HG02840 (cell line): ENCODE data around the gene CENPO.

Source experiments
- ATAC-seq: cut with Tn5 transposase; IDR thresholded peaks from one replicate; pipeline ENCODE4 v1.9.1; 2021; ENCODE audit warnings: mild to moderate bottlenecking, moderate library complexity, moderate number of reproducible peaks; ENCODE audit not compliant: unreplicated experiment, low FRiP score

The CENPO gene, protein sequence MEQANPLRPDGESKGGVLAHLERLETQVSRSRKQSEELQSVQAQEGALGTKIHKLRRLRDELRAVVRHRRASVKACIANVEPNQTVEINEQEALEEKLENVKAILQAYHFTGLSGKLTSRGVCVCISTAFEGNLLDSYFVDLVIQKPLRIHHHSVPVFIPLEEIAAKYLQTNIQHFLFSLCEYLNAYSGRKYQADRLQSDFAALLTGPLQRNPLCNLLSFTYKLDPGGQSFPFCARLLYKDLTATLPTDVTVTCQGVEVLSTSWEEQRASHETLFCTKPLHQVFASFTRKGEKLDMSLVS

GRCh38 chr2:24792874-24793760 is at the start of gene CENPO, which contains the start of gene PTRHD1:
CENPO (plus strand) TSS chr2:24793425; CDS start chr2:24793920, 495 bp downstream.
PTRHD1 (minus strand) TSS chr2:24793391; CDS start chr2:24793377, 14 bp downstream.
- peak; percentile 97 for ATAC-seq

- ATAC-seq, result no peak
Measured at GRCh38 chr2:24743924-24744323, 49.3 kb upstream of the CENPO start.

- ATAC-seq, result no peak
Measured at GRCh38 chr2:24744356-24744755, 48.9 kb upstream of the CENPO start.

DNA sequence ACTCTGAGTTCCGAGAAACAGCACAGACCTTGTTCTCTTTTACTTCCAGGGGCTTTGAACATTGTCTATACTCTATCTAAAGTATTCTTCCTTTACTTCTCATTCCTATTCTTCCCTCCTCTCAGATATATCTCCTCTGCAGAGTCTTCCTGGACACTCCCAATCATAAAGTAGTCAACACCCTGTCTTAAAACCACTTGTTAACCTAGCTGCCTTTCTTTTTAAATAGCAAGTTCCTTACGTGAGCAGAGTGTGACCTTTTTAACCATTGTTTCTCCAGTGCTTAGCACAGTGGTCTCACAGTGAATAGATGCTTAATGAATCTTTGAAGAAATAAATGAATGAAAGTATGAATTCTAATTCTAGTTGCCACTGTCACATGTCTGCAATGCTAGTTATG is 47.4 kb upstream of the CENPO start:
- ATAC-seq, result no peak

GRCh38 chr2:24747299-24747698 is 45.9 kb upstream of the CENPO start:
- no peak for ATAC-seq

DNA sequence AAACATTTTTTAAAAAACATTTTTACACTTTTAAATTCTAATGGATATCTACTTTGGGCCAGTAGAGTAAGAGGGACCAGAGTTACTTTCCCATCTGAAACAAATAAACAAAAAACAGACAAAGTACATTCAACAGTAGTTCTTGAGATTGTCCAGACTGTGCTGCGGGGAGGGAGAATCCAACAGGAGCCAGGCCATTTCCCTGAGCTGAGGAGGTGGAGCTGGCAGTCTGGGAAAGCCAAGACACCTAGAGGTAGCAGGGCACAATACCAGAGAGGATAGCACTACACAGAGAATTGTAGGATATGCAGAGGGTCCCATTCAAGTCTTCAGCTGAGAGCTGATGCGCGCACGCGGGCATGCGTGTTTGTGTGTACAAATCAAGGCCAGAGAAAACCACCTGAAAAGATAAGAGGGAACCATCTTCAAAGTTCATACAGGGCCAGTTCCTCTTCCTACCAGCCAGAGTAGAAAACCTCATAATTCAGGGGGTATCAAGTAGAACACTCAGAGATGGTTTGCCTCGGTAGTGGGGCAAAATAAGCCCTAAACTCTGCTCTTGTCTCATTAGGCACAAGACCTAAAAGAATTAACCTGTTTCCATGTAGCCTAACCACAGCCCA is 44.0 kb upstream of the CENPO start:
- ATAC-seq, result no peak

GRCh38 chr2:24754985-24755705 is 38.1 kb upstream of the CENPO start:
- ATAC-seq, result no peak

GRCh38 chr2:24756789-24757188 is 36.4 kb upstream of the CENPO start:
- ATAC-seq, result no peak

DNA sequence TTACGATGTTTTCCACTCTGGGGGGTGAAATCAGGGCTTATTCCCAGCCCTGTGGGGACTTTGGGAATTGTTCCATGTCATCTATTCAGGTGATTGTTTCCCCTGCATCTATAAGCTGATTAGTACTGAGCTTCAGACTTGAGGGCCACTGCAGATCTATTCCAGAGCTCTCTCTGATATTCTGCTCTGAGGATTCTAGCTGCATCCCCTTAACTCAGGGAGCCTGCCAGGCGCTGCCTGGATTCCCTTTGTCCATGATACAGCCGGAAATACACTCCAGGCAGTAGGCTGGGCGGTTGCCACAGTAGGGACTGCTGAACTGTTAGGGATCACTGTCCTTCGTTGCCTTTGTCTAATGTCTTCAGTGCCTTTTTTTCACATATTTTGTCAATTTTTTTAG is 31.4 kb upstream of the CENPO start:
- no peak for ATAC-seq

- ATAC-seq, result no peak
Measured at GRCh38 chr2:24762518-24762917, 30.7 kb upstream of the CENPO start.

DNA sequence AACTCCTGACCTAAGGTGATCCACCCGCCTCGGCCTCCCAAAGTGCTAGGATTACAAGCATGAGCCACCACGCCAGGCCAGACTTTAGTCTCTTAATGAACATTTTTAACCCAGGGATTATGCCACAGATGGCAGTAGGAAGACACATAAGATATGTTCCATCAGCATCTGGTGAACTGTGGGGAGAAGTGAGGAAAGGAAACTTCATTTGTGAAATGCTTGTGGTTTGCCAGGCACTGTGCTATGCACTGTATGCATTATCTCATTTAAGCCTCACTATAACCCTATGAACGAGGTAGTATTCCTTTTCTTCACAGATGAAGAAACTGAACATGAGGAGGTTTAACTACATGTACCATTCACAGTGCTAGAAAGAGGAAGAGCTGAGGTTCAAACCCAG is 29.4 kb upstream of the CENPO start:
- ATAC-seq, result no peak

DNA sequence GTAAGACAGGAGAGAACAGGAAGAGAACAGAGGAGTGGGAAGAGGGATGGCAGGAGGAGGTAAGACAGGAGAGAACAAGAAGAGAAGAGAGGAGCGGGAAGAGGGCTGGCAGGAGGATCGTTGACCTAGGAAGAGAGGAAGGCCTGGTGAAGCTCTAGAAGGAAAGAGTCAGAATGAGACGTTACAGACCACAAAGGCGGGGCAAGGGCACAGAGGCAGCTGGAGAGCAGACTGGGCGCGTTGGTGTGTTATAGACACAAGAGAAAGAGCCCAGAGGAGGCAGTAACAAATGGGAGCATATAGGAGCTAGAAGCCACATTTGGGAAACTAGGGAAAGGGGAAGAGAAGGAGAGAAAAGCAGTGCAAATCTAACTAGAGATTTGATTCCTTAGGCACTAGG is 26.6 kb upstream of the CENPO start:
- ATAC-seq, result no peak

DNA sequence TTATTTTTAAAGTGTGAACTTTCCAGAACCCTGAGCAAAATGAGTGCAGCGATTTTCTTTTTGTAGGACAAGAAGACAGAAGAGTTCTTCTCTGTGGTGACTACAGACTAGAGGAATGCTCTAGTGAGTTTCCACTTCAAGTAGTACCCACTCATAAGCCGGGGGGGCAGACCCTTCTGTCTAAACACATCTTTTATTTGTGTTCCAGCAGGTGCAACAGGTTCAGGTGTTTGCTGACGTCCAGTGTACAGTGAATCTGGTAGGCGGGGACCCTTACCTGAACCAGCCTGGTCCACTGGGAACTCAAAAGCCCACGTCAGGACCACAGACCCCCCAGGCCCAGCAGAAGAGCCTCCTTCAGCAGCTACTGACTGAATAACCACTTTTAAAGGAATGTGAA is 25.2 kb upstream of the CENPO start:
- ATAC-seq, result no peak

GRCh38 chr2:24768601-24769000 is 24.6 kb upstream of the CENPO start:
- no peak for ATAC-seq

- ATAC-seq, result no peak
Measured at GRCh38 chr2:24771061-24771460, 22.2 kb upstream of the CENPO start.

DNA sequence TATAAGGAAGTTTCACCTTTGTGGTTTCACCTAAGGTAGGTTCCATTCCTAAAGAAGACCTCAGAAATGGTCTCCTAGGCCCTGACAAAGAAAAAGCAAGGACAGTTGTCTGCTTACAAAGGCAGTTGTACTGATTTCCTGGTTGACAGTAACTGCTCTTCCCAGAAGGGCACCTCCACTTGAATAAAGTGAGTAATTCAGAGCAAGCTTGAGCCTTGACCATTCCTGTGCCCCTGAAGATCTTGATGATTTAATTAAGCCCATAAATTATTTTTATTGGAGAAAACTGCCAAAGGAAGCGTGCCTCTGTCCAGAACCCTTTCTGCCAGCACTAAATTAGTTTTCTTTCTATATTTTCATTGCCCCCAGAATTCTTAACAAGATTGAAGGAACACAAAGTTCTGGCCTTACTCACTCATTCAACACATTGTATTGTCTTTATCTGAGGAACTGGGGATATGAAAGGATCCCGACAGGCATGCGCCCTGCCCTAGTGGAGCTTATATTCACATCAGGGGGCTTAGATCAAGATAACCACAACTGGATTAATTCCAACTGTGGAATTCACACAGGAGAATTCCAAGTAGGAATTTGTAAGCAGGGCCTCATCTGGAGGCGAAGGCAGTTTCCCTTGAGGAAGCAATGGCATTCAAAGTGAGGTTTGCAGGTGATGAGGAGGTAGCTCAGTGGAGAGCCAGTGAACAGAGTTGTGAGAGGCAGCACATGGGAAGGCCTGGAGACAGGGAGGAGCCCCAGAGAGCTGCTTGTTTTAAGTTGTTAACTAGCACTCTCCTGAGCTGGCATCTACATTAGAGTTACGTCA is 21.2 kb upstream of the CENPO start:
- ATAC-seq, result no peak

- ATAC-seq, result no peak
Measured at GRCh38 chr2:24774373-24774772, 18.9 kb upstream of the CENPO start.

GRCh38 chr2:24779116-24779515 is 14.1 kb upstream of the CENPO start:
- ATAC-seq, result no peak

DNA sequence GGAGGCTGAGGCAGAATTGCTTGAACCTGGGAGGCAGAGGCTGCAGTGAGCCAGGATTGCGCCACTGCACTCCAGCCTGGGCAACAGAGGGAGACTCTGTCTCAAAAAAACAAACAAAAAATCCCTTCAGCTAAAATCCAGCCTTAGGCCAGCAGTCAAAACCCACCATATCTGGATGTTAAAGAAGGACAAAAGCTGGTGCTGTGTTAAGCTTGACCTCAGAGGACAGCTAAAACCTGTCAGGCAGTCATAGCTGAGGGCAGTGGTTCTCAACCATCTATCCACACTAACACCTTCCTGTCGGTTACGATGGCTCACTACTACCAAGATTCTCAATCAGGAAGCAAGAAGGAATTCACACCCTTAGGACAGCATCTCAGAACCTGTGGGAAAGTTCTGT is 9.6 kb upstream of the CENPO start:
- ATAC-seq, result no peak
